Measurements from ENCODE around the gene TGIF2.

GRCh38 chr20:36631646-36632045 is 58.2 kb downstream of the TGIF2 start:
- TF ChIP-seq CTCF (IDR thresholded peaks at IDR 0.05) (no peak), POLR2A (IDR thresholded peaks at IDR 0.05) (no peak)

All from adrenal gland (tissue), 5 donors.